Ramos (cell line): ENCODE data around the gene CREB1.

Experiments used
- in situ Hi-C: fragments of 300-500 bp; cut with MboI; formaldehyde crosslinking; loops from one replicate; pipeline ENCODE4 v1.14.3; 2022; ENCODE audit warnings: low sequenced_read_pairs; ENCODE audit not compliant: unreplicated experiment

Gene CREB1

DNA sequence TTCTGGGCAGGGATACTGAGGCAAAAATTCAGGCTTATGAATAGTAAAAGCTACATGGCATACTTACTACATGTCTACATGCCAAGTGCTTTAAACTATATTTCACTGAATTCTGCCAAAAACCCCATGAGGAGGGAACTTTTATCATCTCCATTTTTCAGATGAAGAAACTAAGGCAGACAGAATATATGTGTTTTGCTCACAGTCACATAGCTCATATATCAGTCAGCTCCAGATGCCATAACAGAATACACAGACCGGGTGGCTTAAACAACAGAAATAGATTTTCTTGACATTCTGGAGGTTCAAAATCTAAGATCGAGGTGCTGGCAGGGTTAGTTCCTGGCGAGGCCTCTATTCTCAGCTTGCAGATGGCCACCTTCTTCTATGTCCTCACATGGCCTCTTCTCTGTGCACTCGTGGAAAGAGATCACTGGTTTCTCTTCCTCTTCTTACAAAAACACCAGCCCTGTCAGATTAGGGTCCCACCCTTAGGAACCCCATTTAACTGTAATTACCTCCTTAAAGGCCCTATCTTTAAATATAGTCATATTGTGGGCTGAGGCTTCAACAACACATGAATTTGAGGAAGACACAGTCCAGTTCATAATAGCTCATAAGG is 27.1 kb upstream of the CREB1 start:
- in situ Hi-C loops, result no loop called here

DNA sequence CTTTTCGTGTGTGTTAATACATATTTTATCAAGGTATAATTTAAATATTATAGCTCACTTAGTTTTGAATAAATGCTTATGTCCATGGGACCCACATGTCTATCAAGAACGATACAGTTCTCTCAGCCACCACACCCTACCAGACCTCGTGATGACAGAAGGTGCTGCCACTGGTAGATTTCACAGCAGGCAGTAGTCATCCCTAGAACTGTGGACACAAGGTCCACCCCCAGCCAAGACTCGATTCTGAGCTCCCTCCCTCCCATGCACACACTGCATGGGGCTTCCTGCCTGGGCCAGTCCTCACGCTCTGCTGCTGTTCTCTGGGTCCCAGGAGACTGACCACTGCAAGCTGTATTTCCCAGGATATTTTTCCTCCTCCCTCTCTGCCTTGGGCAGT is 26.5 kb upstream of the CREB1 start:
- in situ Hi-C loops, result no loop called here

DNA sequence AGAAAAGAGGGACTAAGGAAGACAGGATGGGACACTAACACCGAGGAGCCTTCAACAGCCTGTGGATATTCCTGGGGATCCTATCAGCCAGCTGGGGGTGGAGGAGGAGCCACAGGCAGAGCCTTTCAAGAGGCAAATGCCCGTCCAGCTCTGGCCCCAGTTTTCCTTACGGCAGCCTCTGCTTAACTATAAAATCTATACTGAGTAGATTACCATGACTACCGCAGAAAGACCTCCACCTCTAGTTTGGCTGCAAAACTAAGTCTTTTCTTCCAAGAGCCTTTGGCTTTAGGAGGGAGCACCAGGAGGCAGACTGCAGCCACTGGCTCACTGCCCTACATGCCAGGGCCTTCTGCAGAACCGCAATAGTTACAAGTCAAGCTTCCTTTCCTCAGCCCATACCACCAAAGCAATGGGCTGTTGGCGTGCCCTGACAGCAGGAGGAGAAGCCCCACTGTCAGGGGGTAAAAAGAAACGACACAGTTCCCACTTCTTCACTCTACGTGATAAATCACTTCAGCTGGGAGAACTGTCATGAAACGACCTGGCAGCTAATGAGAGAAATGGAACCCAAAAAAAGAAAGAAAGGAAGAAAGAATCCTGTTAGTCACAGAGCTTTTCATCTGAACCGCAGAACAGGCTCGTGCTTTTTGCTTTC is 25.1 kb upstream of the CREB1 start:
- in situ Hi-C loops, result no loop called here

DNA sequence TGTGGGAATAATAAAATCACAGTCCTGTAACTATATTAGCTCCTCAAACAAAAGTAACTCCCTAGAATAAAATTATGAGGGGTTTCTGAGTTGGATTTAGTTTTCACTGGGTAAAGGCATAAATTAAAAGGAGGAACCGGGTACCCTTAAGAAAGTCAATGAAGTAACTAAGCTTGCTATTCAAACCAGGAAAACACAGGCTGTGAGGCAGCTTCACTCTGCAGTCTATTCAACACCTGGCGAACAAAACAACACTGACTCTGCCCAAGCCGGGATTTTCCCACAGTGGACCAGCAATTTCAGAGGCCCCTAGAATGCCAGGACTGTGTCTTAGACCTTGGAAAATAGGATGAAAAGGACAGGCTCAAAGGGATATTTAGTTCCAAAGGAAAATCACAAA is 24.6 kb upstream of the CREB1 start:
- in situ Hi-C loops, result no loop called here

DNA sequence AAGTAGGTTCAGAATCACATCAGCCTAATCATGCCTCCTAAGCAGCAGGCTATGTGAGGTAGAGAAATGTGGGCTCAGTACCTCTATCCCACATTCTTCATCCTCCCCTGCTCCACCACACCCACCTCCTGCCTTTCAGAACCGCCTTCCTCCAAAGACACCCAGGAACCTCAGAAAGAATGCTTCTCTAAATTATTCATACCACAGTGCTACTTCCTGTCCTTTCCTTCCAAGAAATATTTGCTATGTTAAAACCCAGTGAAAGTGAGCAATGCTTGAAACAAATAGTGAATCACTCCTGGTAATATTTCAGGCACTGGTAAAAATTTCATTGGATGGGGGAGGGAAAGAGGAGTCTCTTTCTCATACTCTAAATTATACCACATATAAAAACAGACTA is 24.0 kb upstream of the CREB1 start:
- in situ Hi-C loops, result no loop called here

DNA sequence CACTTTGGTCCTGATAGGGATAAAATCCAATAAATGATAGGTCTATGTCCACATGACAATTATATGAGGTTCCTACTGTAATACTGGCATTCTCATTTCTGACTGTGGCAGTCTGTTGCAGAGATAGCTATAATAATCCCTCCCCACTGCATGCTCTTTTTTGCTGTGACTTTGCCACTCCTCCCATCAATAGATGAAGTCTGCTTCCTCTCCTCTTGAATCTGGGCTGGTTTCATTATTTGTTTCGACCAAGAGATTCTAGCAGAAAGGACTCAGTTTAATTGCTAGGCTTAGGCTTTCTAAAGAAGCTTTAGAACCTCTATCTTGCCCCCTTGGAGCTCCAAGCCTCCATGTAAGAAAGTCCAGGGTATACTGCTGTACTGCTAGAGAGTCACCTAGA is 23.3 kb upstream of the CREB1 start:
- in situ Hi-C loops, result no loop called here

DNA sequence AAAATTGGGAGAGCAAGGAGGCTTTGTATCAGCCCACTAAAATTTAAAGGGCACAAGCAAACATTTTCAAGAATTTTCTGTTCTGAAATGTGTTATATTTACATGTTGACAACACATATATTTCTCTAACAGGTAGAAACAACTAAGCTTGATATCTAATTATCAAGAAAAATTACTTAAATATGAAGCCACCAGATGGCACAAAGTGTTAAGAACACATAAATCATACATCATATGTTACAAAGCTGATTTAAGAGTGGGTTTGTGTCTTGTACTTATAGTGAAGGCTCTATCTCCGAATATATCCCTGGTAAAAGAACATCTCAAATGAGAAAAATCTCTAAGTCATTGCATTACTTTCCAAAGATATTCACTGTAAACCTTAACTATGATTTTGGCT is 19.6 kb upstream of the CREB1 start:
- in situ Hi-C loops, result no loop called here

DNA sequence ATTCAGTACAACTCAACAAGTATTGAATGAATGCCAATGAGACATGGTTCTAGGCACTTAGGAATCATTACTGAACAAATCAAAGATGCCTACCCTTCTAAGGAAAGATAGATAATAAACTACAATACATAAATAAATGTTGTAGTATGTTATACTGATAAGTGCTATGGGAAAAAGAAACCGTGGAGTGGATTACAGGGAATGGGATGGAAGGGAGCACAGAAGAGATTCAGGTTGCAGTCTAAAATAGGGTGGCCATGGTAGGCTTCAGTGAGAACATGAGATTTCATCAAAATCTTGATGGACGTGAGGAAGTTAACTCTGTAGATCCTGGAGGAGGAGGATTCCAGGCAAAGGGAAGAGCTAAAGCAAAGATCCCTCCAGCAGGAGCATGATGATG is 17.9 kb upstream of the CREB1 start:
- in situ Hi-C loops, result no loop called here

DNA sequence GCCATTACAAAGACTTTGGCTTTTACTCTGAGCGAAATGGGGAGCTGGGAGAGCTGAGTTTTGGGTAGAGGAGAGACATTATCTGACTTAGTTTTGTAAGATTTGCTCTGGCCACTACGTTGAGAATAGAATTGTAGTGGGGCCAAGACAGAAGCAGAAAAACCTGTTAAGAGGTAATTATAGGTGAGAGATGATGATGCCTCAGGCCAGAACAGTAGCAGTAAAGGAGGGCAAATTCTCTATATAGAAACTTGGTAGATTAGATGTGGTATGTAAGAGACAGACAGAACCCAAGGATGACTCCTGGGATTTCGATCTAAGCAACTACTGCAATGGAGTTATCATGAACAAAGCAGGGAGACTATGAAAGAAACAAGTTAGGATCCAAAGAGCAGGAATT is 17.4 kb upstream of the CREB1 start:
- in situ Hi-C loops, result no loop called here

DNA sequence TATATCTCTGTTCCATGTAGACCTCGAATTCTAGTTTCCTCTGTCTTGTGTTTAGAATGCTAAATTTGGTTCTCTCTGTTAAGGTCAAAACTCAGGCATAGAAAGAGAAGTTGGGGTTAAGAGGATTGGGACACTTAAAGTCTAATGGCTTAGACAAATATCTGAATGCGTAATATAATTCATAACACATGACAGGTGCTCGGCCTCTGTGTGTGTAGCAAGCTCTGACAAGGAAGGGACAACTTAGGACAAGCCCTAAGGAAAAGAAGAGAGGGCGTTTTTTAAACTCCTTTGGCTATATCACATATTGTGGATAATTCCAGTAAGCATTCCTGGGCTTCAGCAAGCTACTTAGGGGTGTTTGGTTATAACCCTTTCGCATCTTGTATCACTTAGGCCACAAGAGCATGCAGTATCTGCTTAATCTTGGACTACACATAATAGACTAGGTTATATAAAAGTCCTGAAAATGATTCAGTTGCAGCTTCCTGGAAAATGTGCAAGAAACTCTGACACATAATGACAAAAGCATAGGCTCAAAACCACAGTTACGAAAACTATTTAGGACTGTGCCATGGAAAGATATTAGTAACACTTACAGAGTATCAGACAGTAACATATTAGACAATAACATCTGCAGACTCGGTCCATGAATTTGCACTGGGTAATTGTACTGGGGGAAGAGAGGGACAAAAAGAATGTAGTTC is 16.1 kb upstream of the CREB1 start:
- in situ Hi-C loops, result no loop called here

DNA sequence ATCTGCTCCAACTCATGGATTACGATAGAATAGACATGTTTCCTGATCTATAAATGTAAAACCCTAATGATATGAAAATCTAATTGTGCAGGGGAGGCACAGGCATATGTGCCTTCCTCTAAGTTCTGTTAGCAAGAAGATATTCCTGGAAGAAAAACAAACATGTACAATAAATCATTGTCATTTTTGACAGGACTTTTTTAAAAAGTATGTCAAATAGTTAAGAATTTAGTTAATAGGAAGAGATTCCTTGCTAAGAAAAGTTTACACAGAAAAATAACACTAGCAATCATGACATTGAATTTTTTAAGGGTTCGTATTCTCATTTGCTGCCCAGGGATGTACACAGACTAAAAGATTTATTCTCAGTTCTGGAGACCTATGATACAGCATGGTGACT is 15.3 kb upstream of the CREB1 start:
- in situ Hi-C loops, result no loop called here

DNA sequence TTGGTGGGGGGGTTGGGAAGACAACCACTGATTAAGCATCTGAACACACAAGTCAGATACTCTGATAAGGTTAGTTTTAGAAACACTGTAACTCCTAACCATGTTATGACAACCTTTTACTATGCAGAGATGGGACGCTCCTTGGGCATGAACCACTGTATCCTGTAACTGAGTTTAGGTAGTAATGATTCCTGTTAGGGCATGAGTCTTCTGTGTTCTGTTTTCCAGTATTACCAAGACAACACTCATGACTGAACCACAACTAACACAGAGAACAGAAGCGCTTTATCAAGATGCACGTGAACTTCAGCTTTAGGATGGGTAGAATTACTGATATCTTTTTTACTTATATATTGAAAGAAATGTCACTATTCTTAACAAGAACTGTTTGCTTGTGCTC is 14.1 kb upstream of the CREB1 start:
- in situ Hi-C loops, result no loop called here

DNA sequence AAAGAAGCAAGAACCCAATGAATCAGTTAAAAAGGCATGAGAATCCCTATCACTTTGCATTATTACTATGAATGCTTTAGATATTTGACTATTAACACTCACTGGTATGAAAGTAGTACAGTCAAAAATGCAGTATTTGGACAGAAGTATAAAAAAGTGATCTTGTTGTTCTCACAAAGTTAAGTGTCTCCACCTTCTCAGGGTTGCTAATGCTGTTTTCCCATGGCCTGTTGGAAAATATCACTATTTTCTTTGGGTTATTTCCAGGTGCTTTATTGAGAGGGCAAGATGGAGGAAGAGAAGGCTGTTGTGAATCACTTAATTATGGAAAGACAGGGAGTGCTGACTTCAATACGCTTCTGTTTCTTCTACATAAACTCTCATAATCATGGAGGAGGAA is 13.6 kb upstream of the CREB1 start:
- in situ Hi-C loops, result no loop called here

DNA sequence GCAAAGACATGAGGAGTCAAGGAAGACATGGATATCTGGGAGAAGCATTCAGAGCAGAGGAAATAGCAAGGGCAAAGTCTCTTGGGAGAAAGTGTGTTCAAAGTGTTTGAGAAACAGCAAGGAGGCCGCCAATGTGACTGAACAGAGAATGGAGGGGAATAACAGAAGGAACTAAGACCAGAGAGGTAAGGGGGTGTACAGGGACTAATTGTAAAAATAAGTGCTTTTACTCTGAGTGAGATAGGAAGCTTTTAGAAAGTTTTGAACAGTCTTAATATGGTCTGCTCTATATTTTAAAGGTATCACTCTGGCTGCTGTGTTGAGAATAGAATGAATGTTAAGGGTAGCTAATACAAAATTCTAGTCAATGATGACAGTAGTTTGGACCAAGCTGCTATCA is 6.8 kb upstream of the CREB1 start:
- in situ Hi-C loops, result no loop called here

DNA sequence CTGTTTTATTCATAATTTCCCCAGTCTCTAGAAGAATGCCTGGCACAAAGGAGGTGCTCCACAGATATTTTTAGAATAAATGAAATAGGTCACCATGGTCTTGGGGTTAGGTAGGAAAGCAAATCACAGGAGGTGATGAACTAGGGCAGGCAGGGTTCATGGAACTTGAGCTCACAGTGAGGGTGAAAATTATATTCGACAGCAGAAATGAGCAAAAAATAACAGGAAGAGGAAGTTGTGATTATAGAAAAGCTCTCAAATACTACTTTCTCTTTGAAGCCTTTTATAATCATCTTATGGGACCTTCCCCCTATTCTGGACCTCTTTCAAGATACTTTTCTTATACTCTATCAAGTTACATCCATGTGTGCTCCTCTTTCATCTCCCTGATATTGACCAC is 4.5 kb upstream of the CREB1 start:
- in situ Hi-C loops, result loop anchor here (25.0 kb wide), 1 partner anchor 737 kb away; the partner anchor contains the start of genes IDH1 and PIKFYVE

DNA sequence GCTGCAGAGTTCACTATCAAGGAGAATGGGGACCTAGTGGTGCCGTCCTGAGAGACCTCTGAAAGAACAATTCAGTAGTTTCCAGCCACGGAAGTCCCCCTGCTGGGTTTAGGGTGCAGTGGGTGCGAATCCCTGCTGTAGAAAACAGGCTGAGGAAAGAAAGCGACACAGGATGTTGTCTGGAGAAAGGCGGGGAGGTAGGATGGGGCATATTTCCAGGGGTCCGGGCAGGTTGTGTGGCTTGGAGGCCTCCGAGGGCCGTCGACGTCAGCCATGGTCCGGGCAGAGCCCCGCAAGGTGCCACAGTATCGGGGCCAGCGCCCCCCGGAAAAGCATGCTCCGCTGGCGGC is 807 bp upstream of the CREB1 start:
- in situ Hi-C loops, result loop anchor here (25.0 kb wide), 1 partner anchor 733 kb away; the partner anchor contains the start of genes IDH1 and PIKFYVE

DNA sequence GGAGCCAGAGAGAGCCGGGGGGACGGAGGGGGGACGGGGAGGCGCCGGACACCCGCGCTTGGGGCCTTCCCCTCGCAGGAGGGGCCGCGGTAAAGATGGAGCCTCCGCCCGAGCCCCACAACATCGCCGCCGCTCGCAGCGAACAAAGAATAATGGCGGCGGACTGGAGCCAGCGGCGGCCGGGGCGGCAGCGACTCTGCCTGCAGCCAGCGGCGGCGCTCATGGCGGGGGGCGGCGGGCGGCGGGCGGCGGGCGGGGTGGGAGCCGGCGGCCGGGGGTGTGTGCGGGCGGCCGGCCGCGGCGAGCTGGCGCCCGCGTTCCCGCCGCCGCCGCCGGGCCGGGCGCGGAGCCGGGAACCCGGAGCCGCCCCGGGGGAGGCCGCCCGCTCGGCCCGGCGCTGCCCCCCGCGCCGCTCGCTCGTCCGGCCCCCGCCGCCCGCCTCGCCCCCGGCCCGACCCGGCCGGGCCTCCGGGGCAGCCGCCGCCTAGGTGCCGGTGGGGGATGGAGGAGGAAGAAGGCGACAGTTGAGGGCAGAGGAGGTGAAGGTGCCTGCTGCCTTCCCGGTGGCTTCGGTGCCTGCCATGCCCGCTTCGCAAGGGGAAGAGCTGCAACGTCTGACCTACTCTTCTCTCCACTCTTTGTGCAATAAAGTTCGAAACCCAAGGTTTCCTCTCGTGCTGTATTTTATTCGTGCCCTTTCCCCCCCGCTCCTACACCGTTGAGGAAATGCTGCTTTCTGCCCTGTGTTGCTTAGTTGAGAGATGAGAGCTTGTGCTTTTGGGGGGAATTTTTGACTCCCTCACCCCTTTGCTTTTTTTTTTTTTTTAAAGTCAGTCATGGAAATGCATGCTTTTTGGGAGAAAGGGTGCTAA is 634 bp downstream of the CREB1 start:
- in situ Hi-C loops, result loop anchor here (10.0 to 25.0 kb wide), 2 partner anchors 94 to 732 kb away; partner anchors contain the start of genes IDH1, METTL21A and PIKFYVE

DNA sequence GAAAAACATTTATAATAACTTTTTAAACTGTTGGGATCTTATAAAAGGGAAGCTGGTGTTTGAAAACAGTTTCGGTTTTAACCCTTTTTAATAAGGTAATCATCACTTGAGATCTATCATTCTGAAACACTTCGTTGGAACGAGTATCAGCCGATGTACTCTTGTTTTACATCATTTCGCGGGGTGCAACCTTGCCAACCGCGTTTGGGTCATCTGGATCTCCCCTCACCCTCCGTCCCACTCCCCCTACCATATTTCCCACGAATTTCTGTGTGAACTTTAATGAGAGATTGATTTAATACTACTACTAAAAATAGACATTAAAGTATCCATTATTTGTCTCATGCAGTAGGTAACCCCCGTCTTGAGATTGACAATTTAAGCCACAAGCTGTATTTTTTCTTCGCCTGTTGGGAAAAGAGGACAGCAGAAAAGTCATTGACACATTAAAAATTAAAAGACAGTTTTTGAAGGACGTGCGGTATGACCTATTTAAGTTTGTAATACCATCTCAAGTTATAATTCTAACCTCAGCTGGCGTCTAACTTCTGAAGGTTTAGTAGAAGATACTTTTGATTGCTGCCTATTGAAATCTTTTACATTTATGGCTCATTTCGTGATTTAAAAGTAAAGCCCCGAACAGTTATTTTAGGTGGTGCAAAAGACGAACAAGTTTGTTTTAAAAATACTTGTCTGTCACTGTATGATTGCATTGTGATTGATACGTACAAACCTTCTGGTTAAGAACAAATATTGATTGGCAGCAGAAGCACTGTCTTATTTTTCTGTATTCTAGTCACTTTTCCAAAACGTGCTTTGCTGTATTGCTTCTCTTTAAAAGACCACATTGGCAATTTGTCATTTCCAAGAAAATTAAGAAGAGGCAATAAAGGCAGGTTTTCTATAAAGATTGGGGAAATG is 1.5 kb downstream of the CREB1 start:
- in situ Hi-C loops, result loop anchor here (10.0 to 25.0 kb wide), 2 partner anchors 94 to 731 kb away; partner anchors contain the start of genes IDH1, METTL21A and PIKFYVE

DNA sequence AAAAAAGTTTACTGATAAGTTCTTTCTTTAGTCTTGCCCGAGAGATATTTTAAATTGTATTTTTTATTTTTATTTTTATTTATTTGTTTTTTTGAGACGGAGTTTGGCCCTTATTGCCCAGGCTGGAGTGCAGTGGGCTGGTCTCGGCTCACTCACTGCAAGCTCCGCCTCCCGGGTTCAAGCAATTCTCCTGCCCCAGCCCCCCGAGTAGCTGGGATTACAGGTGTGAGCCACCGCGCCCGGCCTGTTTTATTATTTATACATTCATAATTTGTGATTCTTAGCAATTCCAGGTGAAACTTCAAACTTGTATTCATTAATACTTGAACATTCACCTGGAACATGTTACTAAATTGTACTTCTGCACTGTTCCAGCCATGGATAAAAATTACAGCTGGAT is 2.9 kb downstream of the CREB1 start:
- in situ Hi-C loops, result loop anchor here (10.0 to 25.0 kb wide), 2 partner anchors 92 to 730 kb away; partner anchors contain the start of genes IDH1, METTL21A and PIKFYVE
